Fibroblast of lung (primary cell): Measurements from ENCODE around the gene TTC23.

Experiments
- EZH2 ChIP-seq: IDR thresholded peaks from 2 replicates; pipeline ENCODE4 v1.5.1; 2012; ENCODE audit warnings: low read length, control low read depth, mild to moderate bottlenecking; ENCODE audit errors: missing control alignments
- TF ChIP-seq, protein P1 (sequence below), 2 donors: IDR thresholded peaks in 1 of 2; conservative IDR thresholded peaks in 1 of 2; 1 replicate in 1 of 2; 2 replicates in 1 of 2; pipeline ENCODE4 v1.5.1; 2011 to 2012; ENCODE audit warnings: low read length in 2 of 2, control low read depth in 1 of 2, inconsistent platforms in 1 of 2, low read depth in 1 of 2, mild to moderate bottlenecking in 1 of 2

DNA sequence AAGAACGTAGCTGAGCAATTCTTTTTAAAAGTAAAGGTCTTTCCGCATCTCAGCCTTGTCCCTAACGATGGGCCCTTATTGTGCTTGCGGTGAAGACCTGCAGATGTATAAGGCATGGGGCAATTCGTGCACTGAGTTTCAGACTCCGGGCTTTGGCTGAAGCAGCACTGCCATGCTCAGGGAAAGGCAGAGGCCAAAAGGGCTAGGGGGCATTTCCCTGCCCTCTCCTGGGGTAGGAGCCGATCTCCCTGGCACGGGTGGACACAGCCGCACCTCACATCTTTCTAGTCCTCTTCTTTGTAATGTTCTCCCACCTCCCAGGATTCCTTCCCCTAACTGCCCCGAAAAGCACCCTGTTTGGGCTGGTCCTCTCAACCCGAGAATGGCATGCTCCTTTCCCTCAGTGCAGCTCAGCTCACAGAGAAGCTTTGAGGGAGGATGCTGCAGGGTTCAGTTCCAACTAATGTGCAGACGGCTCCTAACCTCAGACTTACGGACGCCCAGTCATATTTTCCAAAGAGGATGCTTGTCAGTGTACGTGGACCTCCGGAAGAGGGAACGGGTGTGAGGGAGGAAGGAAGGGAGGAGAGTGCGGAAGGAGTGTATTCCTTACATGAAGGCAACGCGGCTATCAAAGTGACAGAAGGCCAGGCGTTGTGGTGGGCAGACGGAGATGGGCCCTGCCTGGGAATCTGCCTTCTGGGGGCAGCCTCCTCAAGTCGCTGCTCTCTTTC is 83.3 kb downstream of the TTC23 start:
- TF ChIP-seq, protein P1, sequence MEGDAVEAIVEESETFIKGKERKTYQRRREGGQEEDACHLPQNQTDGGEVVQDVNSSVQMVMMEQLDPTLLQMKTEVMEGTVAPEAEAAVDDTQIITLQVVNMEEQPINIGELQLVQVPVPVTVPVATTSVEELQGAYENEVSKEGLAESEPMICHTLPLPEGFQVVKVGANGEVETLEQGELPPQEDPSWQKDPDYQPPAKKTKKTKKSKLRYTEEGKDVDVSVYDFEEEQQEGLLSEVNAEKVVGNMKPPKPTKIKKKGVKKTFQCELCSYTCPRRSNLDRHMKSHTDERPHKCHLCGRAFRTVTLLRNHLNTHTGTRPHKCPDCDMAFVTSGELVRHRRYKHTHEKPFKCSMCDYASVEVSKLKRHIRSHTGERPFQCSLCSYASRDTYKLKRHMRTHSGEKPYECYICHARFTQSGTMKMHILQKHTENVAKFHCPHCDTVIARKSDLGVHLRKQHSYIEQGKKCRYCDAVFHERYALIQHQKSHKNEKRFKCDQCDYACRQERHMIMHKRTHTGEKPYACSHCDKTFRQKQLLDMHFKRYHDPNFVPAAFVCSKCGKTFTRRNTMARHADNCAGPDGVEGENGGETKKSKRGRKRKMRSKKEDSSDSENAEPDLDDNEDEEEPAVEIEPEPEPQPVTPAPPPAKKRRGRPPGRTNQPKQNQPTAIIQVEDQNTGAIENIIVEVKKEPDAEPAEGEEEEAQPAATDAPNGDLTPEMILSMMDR (conservative IDR thresholded peaks at IDR 0.05 in 1 of 2, IDR thresholded peaks at IDR 0.05 in 1 of 2; ENCODE audit: low read depth in 1 of 2, low read length in 2 of 2) = no peak
- no peak for TF ChIP-seq EZH2
